ENCODE data around the gene SLC7A6OS.

SLC7A6OS gene

GRCh38 chr16:68343137-68343536, 32.4 kb upstream of the SLC7A6OS start:
- DNase-seq, result no peak

GRCh38 chr16:68342620-68343019, 31.9 kb upstream of the SLC7A6OS start:
- no peak for DNase-seq

- DNase-seq, result no peak
Observed at GRCh38 chr16:68339214-68339613, 28.5 kb upstream of the SLC7A6OS start.

DNA sequence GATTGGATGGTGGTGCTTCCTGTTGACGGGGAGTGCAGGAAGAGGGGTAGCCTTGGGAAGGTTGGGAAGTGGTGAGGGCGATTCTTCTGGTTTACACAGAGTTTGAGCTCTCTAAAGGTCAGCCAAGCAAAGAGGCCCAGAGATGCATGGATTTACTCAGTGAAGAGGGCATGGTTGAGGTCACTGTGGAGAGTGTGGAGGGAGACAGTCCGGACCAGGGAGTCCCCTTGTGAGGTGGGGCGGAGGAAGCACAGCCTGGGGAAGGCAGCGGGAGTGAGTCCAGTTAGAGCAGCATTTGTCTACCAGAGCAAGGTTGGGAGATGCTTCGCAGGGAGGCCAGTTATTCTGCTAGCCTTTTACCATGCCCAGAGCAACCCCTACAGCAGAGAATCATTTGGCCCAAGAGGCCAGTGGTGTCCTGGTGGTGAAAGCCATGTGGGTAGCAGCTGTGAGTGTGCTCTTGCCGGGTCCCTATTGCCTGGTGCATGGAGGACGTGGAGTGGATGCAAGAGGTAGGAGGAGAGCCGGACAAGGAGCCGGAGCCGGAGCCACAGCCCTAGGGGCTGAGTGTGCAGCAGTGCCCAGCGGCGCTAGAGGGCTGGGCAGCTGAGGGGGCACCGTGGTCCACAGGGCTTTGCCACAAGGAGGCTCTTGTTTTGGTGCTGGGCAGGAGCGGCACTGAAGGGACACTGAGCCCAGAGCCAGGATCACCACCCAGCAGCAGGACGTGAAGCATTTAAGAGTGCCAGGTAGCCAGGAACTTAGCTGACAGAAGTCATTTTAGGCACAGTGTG, 27.8 kb upstream of the SLC7A6OS start:
- no peak for DNase-seq

GRCh38 chr16:68335175-68335574, 24.4 kb upstream of the SLC7A6OS start:
- no peak for DNase-seq

DNA sequence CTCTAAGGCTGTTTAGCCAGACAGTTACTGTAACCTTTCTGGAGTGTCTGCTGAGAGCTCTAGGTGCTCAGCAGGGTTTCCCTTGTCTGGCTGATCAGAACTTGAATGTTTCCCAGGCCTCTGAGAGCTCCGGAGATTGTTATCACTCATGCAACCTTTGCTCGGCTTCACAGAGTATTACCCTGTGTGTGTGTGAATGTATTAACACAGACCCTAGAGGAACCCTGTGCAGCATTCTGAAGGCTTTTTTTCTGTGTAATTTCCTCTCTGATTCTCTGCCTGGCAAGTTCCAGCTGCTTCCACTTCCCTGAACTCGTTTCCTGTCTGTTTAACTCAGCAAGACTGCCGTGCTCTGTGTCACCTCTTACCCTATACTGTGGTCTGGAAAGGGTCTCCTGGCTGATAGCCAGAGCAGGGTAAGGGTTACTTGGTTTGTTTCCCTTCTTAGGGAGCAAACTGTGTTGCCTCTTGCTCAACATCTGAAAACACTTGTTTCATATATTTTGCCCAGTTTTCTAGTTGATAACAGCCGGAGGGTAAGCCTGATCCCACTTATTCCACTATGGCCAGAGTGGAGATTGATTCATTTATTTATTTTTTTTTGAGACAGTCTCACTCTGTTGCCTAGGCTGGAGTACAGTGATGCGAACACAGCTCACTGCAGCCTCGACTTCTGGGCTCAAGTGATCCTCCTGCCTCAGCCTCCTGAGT, 21.8 kb upstream of the SLC7A6OS start:
- DNase-seq, result no peak

DNA sequence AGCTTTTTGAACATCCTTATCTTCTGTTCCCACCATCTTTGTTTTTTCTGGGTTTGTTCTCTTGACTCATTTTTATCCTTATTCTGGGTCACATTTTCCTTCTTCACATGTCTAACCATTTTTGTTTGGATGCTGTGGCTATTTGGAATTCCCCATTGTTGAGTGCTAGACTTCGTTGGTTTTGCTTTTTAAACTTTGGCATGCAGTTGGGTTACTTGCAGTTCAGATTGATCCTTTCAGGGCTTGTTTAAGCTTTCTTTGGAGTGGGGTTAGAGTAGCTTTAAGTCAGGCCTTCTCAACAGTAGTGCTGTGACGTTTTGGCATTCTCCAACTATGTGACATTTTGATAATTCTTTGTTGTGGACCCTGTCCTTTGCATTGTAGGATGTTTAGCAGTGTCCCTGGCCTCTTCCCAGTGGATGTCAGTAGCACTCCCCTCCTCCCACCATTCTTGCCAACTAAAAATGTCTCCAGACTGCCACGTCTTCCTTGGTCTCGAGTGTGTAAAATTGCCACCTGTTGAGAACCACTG, 21.2 kb upstream of the SLC7A6OS start:
- DNase-seq, result no peak

DNA sequence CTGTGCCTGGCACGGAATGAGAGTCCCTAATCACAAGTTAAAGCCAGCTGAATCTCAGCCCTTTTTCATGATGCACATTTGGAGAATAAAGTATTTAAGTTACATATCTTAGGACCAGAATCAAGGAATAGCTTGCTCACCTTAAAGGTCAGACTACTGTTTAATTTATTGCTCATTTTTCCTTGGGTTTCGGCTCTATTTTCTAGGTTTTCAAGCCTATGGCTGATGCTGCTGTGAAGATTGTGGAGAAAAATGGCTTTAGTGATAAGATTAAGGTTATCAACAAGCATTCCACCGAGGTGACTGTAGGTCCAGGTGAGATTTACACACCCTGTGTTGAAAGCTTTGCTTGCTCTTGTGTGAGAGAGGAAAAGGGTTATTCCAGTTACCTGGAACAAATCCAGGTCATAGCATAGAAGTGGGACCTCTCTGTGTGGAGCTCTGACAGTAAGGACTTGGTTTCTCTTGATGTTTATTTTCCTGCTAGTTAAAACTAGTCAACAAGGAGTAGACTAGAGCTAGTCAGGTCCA, 18.2 kb upstream of the SLC7A6OS start:
- DNase-seq, result no peak

DNA sequence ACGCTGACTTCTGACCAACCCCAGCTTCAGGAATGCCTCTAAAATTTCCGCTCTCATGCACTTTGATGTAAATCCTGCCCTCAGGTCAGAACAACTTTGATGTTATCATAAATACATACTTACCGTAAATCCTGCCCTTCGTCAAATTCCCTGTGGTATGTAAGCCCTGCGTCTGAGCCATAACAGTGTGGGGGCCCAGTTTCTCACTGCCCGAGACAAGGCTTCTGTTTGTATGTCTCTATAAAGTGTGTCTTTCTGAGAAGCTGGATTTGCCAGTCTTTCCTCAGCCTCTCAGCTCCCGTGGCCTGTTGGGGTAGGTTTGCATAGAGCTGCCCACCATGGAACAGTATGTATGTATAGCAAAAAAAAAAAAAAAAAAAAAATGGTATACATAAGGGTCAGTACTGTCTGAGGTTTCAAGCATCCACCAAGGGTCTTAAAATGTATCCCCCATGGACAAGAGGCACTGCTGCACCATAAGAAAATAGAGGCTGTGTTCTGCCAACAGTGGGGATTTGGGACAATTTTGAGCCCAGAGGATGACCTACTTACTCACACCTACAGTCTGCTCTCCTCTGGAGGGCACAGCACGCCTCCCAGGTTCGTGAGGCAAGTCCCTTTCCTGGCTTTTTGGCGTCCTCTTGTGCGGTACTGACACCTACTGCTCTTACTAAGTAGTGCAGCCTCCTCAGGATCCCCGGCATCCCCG, 17.6 kb upstream of the SLC7A6OS start:
- DNase-seq, result peak; percentile 38

DNA sequence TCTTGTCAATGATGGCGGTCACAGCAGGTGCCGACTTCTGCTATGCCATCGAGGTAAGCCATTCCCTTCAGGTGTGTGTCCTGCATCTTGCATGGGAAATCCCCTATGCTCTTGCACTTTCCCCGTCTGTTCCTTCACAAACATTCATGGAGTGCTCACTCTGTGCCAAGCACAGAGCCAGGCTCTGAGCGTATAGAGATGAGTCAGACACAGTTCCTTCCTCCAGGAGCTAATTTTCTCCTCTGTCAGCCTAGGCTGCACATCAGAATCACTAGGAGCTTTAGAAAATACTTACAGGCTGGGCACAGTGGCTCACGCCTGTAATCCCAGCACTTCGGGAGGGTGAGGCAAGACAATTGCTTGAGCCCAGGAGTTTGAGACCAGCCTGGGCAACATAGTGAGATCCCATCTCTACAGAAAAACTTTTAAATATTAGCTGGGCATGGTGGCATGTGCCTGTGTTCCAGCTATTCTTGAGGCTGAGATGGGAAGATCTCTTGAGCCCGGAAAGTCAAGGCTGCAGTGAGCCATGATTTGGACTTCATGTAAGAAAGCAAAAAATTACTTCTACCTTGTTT, 14.1 kb upstream of the SLC7A6OS start:
- no peak for DNase-seq

GRCh38 chr16:68324336-68324735, 13.6 kb upstream of the SLC7A6OS start:
- no peak for DNase-seq

GRCh38 chr16:68319185-68319908, 8.6 kb upstream of the SLC7A6OS start:
- no peak for DNase-seq

DNA sequence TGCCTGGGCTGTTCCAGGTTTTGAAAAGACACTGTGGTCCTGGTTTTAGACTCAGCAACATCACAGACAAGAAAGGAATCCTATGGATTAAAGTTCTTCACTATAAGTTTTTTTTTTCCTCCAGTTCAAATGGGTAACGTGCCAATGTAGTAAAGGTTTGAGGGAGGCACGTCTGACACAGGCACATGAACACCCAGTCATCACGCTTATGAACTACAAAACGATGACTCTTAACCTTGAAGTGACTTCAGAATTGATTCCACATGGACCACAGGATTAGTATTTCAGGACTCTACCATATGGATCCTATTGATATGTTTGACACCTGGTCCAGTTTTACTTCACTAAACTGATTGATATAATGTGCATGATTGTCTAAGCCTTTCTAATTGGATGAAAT, 2.4 kb upstream of the SLC7A6OS start:
- DNase-seq, result no peak

DNA sequence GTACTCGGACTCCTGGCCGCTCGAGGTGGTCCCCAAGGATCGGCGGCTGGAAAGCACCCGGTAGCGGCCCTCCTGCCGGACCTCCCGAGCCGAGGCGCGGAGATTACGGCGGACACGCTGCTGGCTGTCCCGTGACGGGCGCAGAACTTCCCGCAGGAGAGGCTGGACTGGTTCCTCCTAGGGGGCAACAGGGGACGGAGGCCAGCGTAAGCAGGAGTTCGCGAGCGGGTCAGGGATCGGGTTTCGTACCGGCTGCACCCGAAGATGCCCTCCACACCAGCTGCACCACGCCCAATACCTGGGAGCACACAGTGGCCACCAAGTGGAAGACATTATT, 341 bp downstream of the SLC7A6OS start:
- DNase-seq, result no peak

- DNase-seq, result no peak
Observed at GRCh38 chr16:68309799-68310198, 947 bp downstream of the SLC7A6OS start.

DNA sequence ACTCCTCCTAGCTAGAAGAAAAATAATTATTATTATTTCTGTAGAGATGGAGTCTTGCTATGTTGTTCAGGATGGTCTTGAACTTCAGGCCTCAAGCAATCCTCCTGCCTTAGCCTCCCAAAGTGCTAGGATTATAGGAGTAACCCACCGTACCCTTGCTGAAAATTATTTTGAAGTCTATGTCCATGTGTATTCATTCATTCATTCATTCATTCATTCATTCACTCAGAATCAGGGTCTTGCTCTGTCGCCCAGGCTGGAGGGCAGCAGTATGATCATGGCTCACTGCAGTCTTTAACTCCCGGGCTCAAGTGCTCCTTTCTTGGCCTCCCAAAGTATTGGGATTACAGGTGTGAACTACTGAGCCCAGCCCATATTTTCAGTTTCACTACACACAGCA, 4.1 kb downstream of the SLC7A6OS start:
- DNase-seq, result no peak

DNA sequence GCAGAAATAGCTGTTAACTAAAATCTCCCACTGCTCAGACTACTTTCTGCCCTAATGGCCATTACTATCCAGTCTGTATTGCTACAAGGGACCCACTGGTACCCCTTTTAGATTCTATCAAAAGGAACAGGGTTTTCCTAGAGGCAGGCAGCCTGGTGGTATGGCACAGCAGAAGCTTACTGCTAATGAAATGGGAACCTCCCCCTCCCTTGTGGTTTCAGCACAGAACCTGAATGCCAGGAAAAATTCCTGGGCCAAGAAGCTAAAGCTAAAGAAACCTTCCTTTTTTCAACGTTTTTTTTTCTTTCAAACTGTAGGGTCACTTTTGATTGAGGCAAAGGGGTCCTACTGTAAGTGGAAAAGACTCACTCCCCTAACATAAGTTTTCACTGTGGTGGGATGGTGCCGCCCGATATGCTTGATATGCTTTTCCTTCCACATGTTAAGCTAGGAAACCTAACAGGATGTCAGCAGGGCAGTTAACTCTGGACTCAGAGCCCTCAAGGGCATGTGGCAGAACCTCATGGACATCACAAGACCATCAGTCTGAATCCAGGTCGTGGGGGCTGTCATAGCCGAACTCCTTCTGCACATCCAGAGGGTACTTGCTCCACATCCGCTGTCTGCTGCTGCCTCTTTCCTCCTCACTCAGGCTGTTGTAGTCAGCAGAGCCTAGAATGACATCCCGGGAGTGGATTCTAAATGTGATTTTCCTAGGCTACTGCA, 9.8 kb downstream of the SLC7A6OS start:
- no peak for DNase-seq

- no peak for DNase-seq
Observed at GRCh38 chr16:68299571-68300453, 10.9 kb downstream of the SLC7A6OS start.

DNA sequence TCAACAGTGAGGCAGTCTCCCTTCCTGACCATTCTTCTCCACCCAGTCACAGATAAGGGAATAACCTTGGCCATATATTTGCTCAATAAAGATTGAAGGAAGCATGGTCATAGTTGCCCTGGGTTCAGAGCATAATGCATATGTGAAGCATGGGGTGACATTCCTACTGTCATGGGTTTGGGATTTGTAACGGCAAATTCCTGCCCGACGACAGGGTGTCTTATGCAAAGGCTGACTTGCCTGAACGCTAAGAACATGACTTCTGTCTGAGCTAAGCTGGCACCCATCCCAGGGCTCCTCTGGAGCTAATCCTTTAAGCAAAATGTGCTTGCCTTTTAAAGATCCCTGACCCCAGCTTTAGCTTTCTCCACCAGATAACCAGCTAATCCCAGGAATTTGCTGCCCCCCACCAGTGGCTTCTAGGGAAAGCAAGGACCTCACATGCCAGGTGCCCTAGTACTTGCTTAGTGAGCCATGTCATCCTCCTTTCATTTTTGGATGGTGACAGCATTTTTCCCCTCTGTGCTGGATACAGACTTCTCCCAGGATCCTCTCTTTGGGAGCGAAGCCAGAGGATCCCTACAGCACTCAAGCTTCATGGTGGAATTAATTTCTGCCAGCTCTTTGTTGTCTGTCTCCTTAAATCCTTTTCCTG, 11.7 kb downstream of the SLC7A6OS start:
- DNase-seq, result no peak

- DNase-seq, result no peak
Observed at GRCh38 chr16:68298312-68298711, 12.4 kb downstream of the SLC7A6OS start.

Data from NCI-H2081 treated with DMSO at 0.1 percent for 48 hours (cell line).